NT2/D1 (cell line): ENCODE measurements around the gene CCT2.

Experiments
- YY1 ChIP-seq: IDR thresholded peaks from 2 replicates; pipeline ENCODE4 v1.6.1; 2011; ENCODE audit not compliant: insufficient read length, insufficient read depth
- ZNF274 ChIP-seq: IDR thresholded peaks from 2 replicates; pipeline ENCODE4 v1.6.1; 2011; ENCODE audit warnings: mild to moderate bottlenecking, low read depth, low read length

- TF ChIP-seq YY1 (no peak), ZNF274 (no peak)
Measured at GRCh38 chr12:69540987-69541386, 44.3 kb upstream of the CCT2 start.
